IMR-90 (cell line): ENCODE results near the gene ZNF575. TPM values are rescaled to one million over a fixed set of nuclear protein-coding genes. Genes with fewer than 3 reads are reported as not detected.

Experiments used
- ATAC-seq: fragments of 200-7000 bp; cut with Tn5 transposase; 2 replicates; pipeline ENCODE4 v1.9.1; 2020; ENCODE audit warnings: low read depth, mild to moderate bottlenecking, moderate library complexity
- BruUV-seq: library from RNA; stranded (reverse); fragments of 400-500 nt; replicated peaks from 2 replicates; lab custom pipeline; 2021; lab: Mats Ljungman, UMichigan
- CTCF ChIA-PET: fragments of 300-600 bp; formaldehyde crosslinking; extraction: SDS; loops from one replicate; lab custom pipeline; 2021; ENCODE audit warnings: antibody characterized with exemption; lab: Yijun Ruan, JAX
- POLR2A ChIA-PET: fragments of 300-600 bp; sonication (Branson Sonifier 250); formaldehyde crosslinking; loops from one replicate; lab custom pipeline; 2022; ENCODE audit warnings: antibody characterized with exemption; ENCODE audit not compliant: unreplicated experiment; lab: Charles Lee
- DNase-seq: peaks from one replicate; pipeline ENCODE4 v3.0.0; 2013
- H2AFZ ChIP-seq: replicated peaks from 2 replicates; pipeline ENCODE3; 2013; ENCODE audit warnings: low read length, mild to moderate bottlenecking; ENCODE audit not compliant: poor library complexity
- H2AK5ac ChIP-seq: 2 replicates; pipeline ENCODE4 v1.6.1; 2013; ENCODE audit warnings: low read depth, low read length, inconsistent platforms
- H2AK9ac ChIP-seq: replicated peaks from 2 replicates; pipeline ENCODE3; 2013; ENCODE audit warnings: mild to moderate bottlenecking, low read depth, low read length, moderate library complexity; ENCODE audit not compliant: poor library complexity
- H2BK120ac ChIP-seq: 2 replicates; pipeline ENCODE4 v1.6.1; 2013; ENCODE audit warnings: low read depth, low read length, inconsistent platforms
- H2BK15ac ChIP-seq: 3 replicates; pipeline ENCODE4 v1.6.1; 2013; ENCODE audit warnings: low read depth, low read length, inconsistent platforms
- H2BK20ac ChIP-seq: 2 replicates; pipeline ENCODE4 v1.6.1; 2013; ENCODE audit warnings: low read depth, mild to moderate bottlenecking, inconsistent platforms, low read length, moderate library complexity
- H2BK5ac ChIP-seq: 2 replicates; pipeline ENCODE4 v1.6.1; 2013; ENCODE audit warnings: mild to moderate bottlenecking, low read depth, low read length, inconsistent platforms; ENCODE audit not compliant: poor library complexity, severe bottlenecking
- H3K14ac ChIP-seq: replicated peaks from 2 replicates; pipeline ENCODE4 v1.6.1; 2013; ENCODE audit warnings: low read depth, low read length, inconsistent platforms
- H3K18ac ChIP-seq: 2 replicates; pipeline ENCODE4 v1.6.1; 2013; ENCODE audit warnings: low read depth, low read length, control low read depth
- H3K23ac ChIP-seq: 2 replicates; pipeline ENCODE4 v1.6.1; 2013; ENCODE audit warnings: low read depth, low read length, inconsistent platforms
- H3K27ac ChIP-seq: 2 replicates; pipeline ENCODE4 v1.5.1; 2013; ENCODE audit warnings: mild to moderate bottlenecking, control low read depth, low read length; ENCODE audit not compliant: insufficient read depth
- H3K27me3 ChIP-seq: 2 replicates; pipeline ENCODE4 v1.6.1; 2013; ENCODE audit warnings: low read length; ENCODE audit not compliant: control insufficient read depth, insufficient read depth
- H3K36me3 ChIP-seq: 2 replicates; pipeline ENCODE4 v1.6.1; 2013; ENCODE audit warnings: low read length, mixed read lengths; ENCODE audit not compliant: control insufficient read depth, insufficient read depth
- H3K4ac ChIP-seq: 2 replicates; pipeline ENCODE4 v1.6.1; 2013; ENCODE audit warnings: low read depth, low read length, inconsistent platforms
- H3K4me1 ChIP-seq: 2 replicates; pipeline ENCODE4 v1.6.1; 2013; ENCODE audit warnings: low read length, mixed read lengths; ENCODE audit not compliant: control insufficient read depth, insufficient read depth
- H3K4me2 ChIP-seq: 2 replicates; pipeline ENCODE4 v1.6.1; 2013; ENCODE audit warnings: low read depth, mild to moderate bottlenecking, control low read depth, low read length, moderate library complexity
- H3K4me3 ChIP-seq: 2 replicates; pipeline ENCODE4 v1.5.1; 2013; ENCODE audit warnings: low read depth, mild to moderate bottlenecking, control low read depth, low read length, moderate library complexity; ENCODE audit not compliant: insufficient read depth
- H3K56ac ChIP-seq: 2 replicates; pipeline ENCODE4 v1.6.1; 2013; ENCODE audit warnings: low read length, inconsistent platforms; ENCODE audit not compliant: insufficient read depth; ENCODE audit errors: extremely low read depth
- H3K79me1 ChIP-seq, 2 experiments: 2 replicates each; pipeline ENCODE4 v1.6.1; 2013; ENCODE audit warnings: low read length in 2 of 2, inconsistent platforms in 1 of 2, low read depth in 1 of 2
- H3K9ac ChIP-seq: 2 replicates; pipeline ENCODE4 v1.6.1; 2013; ENCODE audit warnings: low read depth, low read length, control low read depth
- H3K9me1 ChIP-seq: 2 replicates; pipeline ENCODE4 v1.6.1; 2013; ENCODE audit warnings: low read length, inconsistent platforms; ENCODE audit not compliant: insufficient read depth
- H3K9me3 ChIP-seq: 2 replicates; pipeline ENCODE4 v1.6.1; 2013; ENCODE audit warnings: low read length; ENCODE audit not compliant: control insufficient read depth, insufficient read depth
- H4K20me1 ChIP-seq: 2 replicates; pipeline ENCODE4 v1.6.1; 2013; ENCODE audit warnings: low read length, inconsistent platforms; ENCODE audit not compliant: insufficient read depth
- H4K5ac ChIP-seq: 2 replicates; pipeline ENCODE4 v1.6.1; 2013; ENCODE audit warnings: mild to moderate bottlenecking, low read depth, low read length, control low read depth
- H4K8ac ChIP-seq, 2 experiments: 2 replicates each; pipeline ENCODE4 v1.6.1; 2013; ENCODE audit warnings: low read depth in 2 of 2, low read length in 2 of 2, control low read depth in 1 of 2, inconsistent platforms in 1 of 2
- H4K91ac ChIP-seq: 2 replicates; pipeline ENCODE4 v1.6.1; 2013; ENCODE audit warnings: low read depth, low read length, inconsistent platforms; ENCODE audit not compliant: insufficient read depth
- BHLHE40 ChIP-seq: fragments of 150-350 bp; IDR thresholded peaks from 2 replicates; pipeline ENCODE4 v1.6.1; 2016; ENCODE audit warnings: mild to moderate bottlenecking, low read depth, low read length
- CEBPB ChIP-seq: IDR thresholded peaks from 2 replicates; pipeline ENCODE4 v1.6.1; 2012; ENCODE audit warnings: low read depth, low read length, improper control_type of control experiment
- CHD1 ChIP-seq: IDR thresholded peaks from 2 replicates; pipeline ENCODE4 v1.6.1; 2012; ENCODE audit warnings: low read depth, low read length, improper control_type of control experiment
- MAZ ChIP-seq: IDR thresholded peaks from 2 replicates; pipeline ENCODE4 v1.6.1; 2012; ENCODE audit warnings: low read depth, mild to moderate bottlenecking, low read length, improper control_type of control experiment, moderate library complexity, borderline replicate concordance
- MXI1 ChIP-seq: IDR thresholded peaks from 2 replicates; pipeline ENCODE4 v1.6.1; 2012; ENCODE audit warnings: low read depth, mild to moderate bottlenecking, low read length, moderate library complexity, borderline replicate concordance
- POLR2A ChIP-seq: IDR thresholded peaks from 2 replicates; pipeline ENCODE4 v1.6.1; 2012; ENCODE audit warnings: mild to moderate bottlenecking, low read depth, low read length
- WGBS, 2 experiments: methylation state at CpG; one replicate each; pipeline versions ENCODE4 v1.1.5 to v1.1.7; 2013; ENCODE audit warnings: missing lambda C conversion rate in 2 of 2; ENCODE audit not compliant: insufficient read length in 1 of 2; ENCODE audit errors: extremely low coverage in 2 of 2; 5-methylcytosine and 5-hydroxymethylcytosine counted together
- dilution Hi-C: fragments of 300-500 bp; cut with HindIII; formaldehyde crosslinking; loops from one replicate; pipeline ENCODE4 v1.14.3; 2018; ENCODE audit warnings: low sequenced_read_pairs; ENCODE audit not compliant: unreplicated experiment
- in situ Hi-C: fragments of 300-500 bp; cut with MboI; formaldehyde crosslinking; loops from 3 replicates; pipeline ENCODE4 v1.14.3; 2019; ENCODE audit warnings: low sequenced_read_pairs, inconsistent platforms, mixed read lengths
- intact Hi-C: fragments of 100-400 bp; cut with micrococcal nuclease; formaldehyde crosslinking; loops from 2 replicates; pipeline ENCODE4 v1.10.0; 2022
- polyA plus RNA-seq, 3 experiments: library from polyadenylated mRNA; depleted of rRNA; stranded (reverse); fragments of >200 nt; gene quantifications; 2 replicates each; pipeline ENCODE4 v1.2.3, GENCODE V29; 2012; ENCODE audit warnings: low replicate concordance in 1 of 3
- total RNA-seq: library from RNA; depleted of rRNA; stranded (reverse); fragments of >200 nt; gene quantifications from 2 replicates; pipeline ENCODE4 v1.2.3, GENCODE V29; 2012
- TF ChIP-seq, protein P1 (sequence below): fragments of 150-350 bp; IDR thresholded peaks from 2 replicates; pipeline ENCODE4 v1.6.1; 2016; ENCODE audit warnings: low read depth, mild to moderate bottlenecking, low read length, moderate library complexity, borderline replicate concordance

ZNF575 gene
- total and polyA plus RNA-seq, 2 of the 4 experiments (the other 2 are of a cell fraction): 0.77 TPM; not detected in 1

DNA sequence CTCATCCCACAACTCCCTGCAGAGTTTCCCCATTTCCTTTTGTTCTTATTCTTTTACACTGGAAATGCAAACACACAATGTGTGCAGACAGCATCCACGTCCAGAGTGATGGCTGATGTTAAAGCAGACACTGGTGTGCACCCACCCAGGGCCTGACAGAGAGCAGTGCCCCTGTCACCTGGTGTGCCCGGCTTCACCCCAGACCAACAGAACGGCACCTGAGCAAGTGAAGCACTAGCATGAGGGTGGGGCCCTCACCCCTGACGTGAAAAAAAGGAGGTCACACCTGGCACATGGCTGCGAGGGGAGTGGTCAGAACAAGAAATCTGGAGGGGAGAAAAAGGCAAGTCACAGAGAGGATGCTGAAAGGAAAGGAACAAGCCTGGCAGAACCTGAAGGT, 12.3 kb downstream of the ZNF575 start:
- H3K4me1 ChIP-seq: no peaks in the 10 kb centered on the region
- peak overlapping the region; percentile 72 for H2AK9ac ChIP-seq
- no peaks in the 10 kb centered on the region for H3K27me3 ChIP-seq
- H2BK15ac ChIP-seq: no peak overlapping the region
- BruUV-seq: no TSS peak
- H3K9me1 ChIP-seq: no peaks in the 10 kb centered on the region
- 83% methylated on average over 2 of the region's 5 CpGs; no CpG with 5 or more reads in 1 of the 2 experiments for WGBS, 2 experiments
- no peak overlapping the region for H2BK5ac ChIP-seq
- no peaks in the 10 kb centered on the region for H4K20me1 ChIP-seq
- H2BK120ac ChIP-seq: no peak overlapping the region
- H3K18ac ChIP-seq: no peak overlapping the region
- H3K36me3 ChIP-seq: peaks cover 33% of the 10 kb centered on the region
- no peak overlapping the region for H3K9ac ChIP-seq
- H4K91ac ChIP-seq: no peak overlapping the region
- H3K14ac ChIP-seq: no peak overlapping the region
- no peak overlapping the region for H3K27ac ChIP-seq
- no peaks in the 10 kb centered on the region for H3K79me1 ChIP-seq
- dilution Hi-C loops (no loop called here), in situ Hi-C loops (no loop called here), intact Hi-C loops (no loop called here)
- no peak overlapping the region for H3K4me2 ChIP-seq
- H2AFZ ChIP-seq: no peak overlapping the region
- H3K23ac ChIP-seq: no peak overlapping the region
- H4K5ac ChIP-seq: no peak overlapping the region
- H3K9me3 ChIP-seq: no peaks in the 10 kb centered on the region
- CTCF ChIA-PET: interaction anchor here (0.5 kb wide), 1 partner anchor 10 kb away, joined by 4 read pairs; no protein-coding TSS in a partner anchor
- no peak overlapping the region for H2BK20ac ChIP-seq
- H3K4me3 ChIP-seq: no peak overlapping the region
- no peak for TF ChIP-seq BHLHE40
- TF ChIP-seq, protein P1, sequence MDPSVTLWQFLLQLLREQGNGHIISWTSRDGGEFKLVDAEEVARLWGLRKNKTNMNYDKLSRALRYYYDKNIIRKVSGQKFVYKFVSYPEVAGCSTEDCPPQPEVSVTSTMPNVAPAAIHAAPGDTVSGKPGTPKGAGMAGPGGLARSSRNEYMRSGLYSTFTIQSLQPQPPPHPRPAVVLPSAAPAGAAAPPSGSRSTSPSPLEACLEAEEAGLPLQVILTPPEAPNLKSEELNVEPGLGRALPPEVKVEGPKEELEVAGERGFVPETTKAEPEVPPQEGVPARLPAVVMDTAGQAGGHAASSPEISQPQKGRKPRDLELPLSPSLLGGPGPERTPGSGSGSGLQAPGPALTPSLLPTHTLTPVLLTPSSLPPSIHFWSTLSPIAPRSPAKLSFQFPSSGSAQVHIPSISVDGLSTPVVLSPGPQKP: no peak
- TF ChIP-seq POLR2A: no peak
- no peak for TF ChIP-seq CHD1
- no peak for TF ChIP-seq CEBPB
- no peak for TF ChIP-seq MXI1
- no peak for TF ChIP-seq MAZ
- ATAC-seq (no peak), DNase-seq (no peak)
- no peak overlapping the region for H4K8ac ChIP-seq
- no peak overlapping the region for H3K4ac ChIP-seq
- no peak overlapping the region for H3K56ac ChIP-seq
- H2AK5ac ChIP-seq: no peak overlapping the region
- POLR2A ChIA-PET: no interaction called here
